GM18951 (cell line): ENCODE measurements around the gene DOCK10.
"Not testable (repeated sequence)": the region's sequence is repeated elsewhere in the genome, so short reads cannot be mapped to it uniquely, and the experiment has no call there.

Experiments used
- POLR2A ChIP-seq: IDR thresholded peaks from 4 replicates; pipeline ENCODE4 v1.6.1; 2011; ENCODE audit warnings: mild to moderate bottlenecking; ENCODE audit not compliant: insufficient read length, insufficient read depth; ENCODE audit errors: extremely low read depth
- in situ Hi-C: fragments of 300-500 bp; cut with MboI; formaldehyde crosslinking; loops from one replicate; pipeline ENCODE4 v1.12.0; 2022; ENCODE audit warnings: low sequenced_read_pairs, mixed read lengths, inconsistent platforms; ENCODE audit not compliant: unreplicated experiment

The DOCK10 gene

GRCh38 chr2:224927646-224928173 is 114.6 kb downstream of the DOCK10 start:
- in situ Hi-C loops: no loop called here
- TF ChIP-seq POLR2A: no peak

- no peak for TF ChIP-seq POLR2A
- in situ Hi-C loops: no loop called here
These were observed 115.3 kb downstream of the DOCK10 start for GRCh38 chr2:224927011-224927410.

- in situ Hi-C loops: no loop called here
- TF ChIP-seq POLR2A: no peak
These were observed 116.5 kb downstream of the DOCK10 start for GRCh38 chr2:224925810-224926100.

DNA sequence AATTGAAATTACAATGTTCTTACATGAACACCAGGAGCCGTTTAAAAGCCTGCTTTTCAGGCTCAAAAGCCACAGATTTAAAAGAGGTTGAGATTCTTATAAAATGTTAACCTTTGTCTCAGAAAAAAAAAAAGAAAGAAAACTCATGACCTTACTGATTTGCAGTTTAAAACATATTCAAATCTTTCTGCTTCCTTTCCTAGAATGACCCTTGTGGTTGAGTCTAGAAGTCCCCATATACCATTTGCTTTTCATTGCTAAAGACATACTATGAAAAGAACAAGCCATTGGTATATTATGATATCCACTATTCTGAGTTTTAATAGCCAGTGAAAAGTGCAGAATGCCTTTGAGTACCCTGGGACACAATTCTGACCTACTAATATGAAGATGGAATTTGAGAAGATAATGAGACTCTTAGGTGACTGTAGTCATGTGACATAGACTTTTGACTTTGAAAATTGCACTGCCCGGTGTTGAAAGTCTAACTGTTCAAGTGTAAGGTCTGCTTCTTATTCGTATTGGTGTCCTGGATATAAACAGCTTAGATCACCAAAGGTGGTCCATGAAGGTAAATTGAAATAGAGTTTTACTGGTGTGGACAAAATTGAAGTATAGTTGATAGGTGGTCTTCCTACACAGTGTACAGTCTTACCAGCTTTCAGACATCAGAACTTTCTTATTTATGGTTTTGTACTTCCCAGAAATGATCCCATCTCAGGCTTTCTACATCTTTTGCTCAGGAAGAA is 117.0 kb downstream of the DOCK10 start:
- no peak for TF ChIP-seq POLR2A
- in situ Hi-C loops: no loop called here

- in situ Hi-C loops: no loop called here
- TF ChIP-seq POLR2A: no peak
These were observed 117.6 kb downstream of the DOCK10 start for GRCh38 chr2:224924631-224925030.

GRCh38 chr2:224922142-224922727 is 120.0 kb downstream of the DOCK10 start:
- in situ Hi-C loops: no loop called here
- TF ChIP-seq POLR2A: no peak

DNA sequence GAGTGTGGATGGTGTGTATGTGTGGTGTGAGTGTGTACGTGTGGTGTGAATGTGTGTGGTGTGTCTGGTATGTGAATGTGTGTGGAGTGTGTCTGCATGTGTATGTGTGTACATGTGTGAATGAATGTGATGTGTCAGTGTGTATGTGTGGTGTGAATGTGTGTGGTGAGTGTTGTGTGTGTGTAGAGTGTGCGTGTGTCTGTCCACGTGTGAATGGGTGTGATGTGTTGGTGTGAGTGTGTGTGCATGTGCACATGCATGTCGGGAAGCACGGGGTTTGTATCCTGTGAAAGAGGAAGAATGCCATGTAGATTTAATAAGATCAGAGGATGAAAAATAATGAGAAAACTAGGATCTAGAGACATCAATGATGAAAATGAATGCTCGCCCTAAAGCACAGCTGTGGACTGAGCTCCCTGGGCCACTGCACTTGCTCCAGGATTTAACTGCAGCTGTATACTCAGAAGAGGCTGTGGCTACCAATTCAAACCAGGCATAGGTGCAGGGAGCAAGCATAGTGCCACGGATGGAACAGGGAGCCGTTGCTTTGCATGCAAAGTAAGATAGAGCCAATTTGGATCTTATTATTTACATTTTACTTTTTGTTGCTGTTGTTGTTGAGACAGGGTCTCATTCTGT is 122.7 kb downstream of the DOCK10 start:
- in situ Hi-C loops: no loop called here
- no peak for TF ChIP-seq POLR2A

- in situ Hi-C loops: no loop called here
- no peak for TF ChIP-seq POLR2A
These were observed 123.4 kb downstream of the DOCK10 start for GRCh38 chr2:224918626-224919471.

DNA sequence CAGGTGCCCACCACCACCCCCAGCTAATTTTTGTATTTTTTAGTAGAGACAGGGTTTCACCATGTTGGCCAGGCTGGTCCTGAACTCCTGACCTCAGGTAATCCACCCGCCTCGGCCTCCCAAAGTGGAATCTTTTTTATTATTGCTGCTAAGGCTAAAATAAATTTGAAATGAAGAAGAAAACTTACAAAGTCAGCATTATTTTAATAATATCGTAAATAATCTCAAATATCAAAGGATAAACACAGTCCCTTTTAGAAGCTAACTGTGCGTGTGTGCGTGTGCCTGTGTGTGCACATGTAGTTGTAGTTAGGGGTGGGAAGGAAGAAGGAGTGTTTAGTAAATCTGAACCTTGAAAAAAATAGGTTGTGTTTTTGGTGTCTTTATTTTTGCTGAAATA is 125.0 kb downstream of the DOCK10 start:
- in situ Hi-C loops: not testable (repeated sequence)

DNA sequence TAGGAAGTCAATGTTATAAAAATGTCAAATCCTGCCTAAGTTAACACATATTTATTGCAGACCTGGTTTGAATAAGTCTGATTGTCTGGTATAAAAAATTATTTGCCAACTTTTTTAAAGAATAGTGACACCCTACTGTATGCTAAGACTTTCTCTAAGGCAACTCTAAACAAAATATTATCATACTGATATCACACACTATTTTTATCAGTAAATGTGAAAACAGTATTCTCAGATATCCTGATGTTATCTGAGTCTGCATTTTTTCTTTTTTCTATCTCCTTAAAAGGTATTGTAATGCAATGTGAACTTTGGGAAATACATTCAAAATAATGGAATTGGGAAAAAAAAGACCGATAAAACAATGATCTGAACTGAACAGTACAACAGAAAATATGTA is 127.1 kb downstream of the DOCK10 start:
- no peak for TF ChIP-seq POLR2A
- in situ Hi-C loops: no loop called here

GRCh38 chr2:224910574-224910925 is 131.7 kb downstream of the DOCK10 start:
- in situ Hi-C loops: no loop called here
- TF ChIP-seq POLR2A: no peak

GRCh38 chr2:224909885-224910573 is 132.2 kb downstream of the DOCK10 start:
- TF ChIP-seq POLR2A: no peak
- in situ Hi-C loops: no loop called here

- no peak for TF ChIP-seq POLR2A
- in situ Hi-C loops: no loop called here
These were observed 133.4 kb downstream of the DOCK10 start for GRCh38 chr2:224908818-224909217.
